Stimulated activated effector memory CD8-positive, alpha-beta T cell treated with anti-CD3 and anti-CD28 coated beads, Interleukin-12 subunit alpha, Interleukin-12 subunit beta, amount 100 ng/mL, for 72 hours (primary cell): ENCODE data around the gene SHANK1.

ENCODE experiments used
- ATAC-seq: fragments of 150-1000 bp; cut with Tn5 transposase; 2 replicates; pipeline ENCODE4 v1.10.0; 2021
- DNase-seq, 2 donors: peaks; one replicate each; pipeline ENCODE4 v3.0.0; 2021 to 2022; ENCODE audit warnings: low spot score in 2 of 2
- H3K27ac Mint-ChIP-seq: one replicate; pipeline ENCODE4 v1.8.0; 2022; ENCODE audit warnings: mild to moderate bottlenecking, mixed read lengths
- H3K36me3 Mint-ChIP-seq: one replicate; pipeline ENCODE4 v1.8.0; 2022; ENCODE audit warnings: mild to moderate bottlenecking, mixed read lengths
- H3K4me1 Mint-ChIP-seq: one replicate; pipeline ENCODE4 v1.8.0; 2022; ENCODE audit warnings: mixed read lengths
- H3K4me3 Mint-ChIP-seq: one replicate; pipeline ENCODE4 v1.8.0; 2022; ENCODE audit warnings: mild to moderate bottlenecking, mixed read lengths
- H3K9me3 Mint-ChIP-seq: one replicate; pipeline ENCODE4 v1.8.0; 2022; ENCODE audit warnings: mixed read lengths

The SHANK1 gene

GRCh38 chr19:50666346-50667176, 53.0 kb downstream of the SHANK1 start:
- no peaks in the 10 kb centered on the region for H3K9me3 Mint-ChIP-seq
- DNase-seq (no peak), ATAC-seq (no peak)
- no peaks in the 10 kb centered on the region for H3K4me1 Mint-ChIP-seq
- H3K36me3 Mint-ChIP-seq: no peaks in the 10 kb centered on the region
- no peak overlapping the region for H3K4me3 Mint-ChIP-seq
- no peak overlapping the region for H3K27ac Mint-ChIP-seq

DNA sequence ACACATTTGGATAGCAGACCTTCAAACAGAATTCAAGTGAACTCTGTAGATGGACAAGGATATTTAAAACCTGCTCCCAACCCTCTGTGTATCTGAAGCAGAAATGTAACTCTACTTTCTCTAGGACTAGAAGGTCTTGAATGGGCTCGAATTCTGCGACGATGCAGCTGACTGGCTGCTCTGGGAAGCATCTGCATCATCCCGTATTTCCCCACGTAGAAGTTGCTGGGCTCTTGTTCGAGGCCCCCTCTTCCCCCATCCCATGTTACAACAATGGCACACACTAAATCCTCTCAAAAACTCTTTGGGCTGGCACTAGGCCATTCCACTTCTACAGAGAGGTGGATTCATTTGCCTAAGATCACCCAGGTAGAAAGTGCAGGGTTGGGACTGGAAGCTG, 55.4 kb downstream of the SHANK1 start:
- no peak overlapping the region for H3K4me3 Mint-ChIP-seq
- no peak for ATAC-seq
- no peaks in the 10 kb centered on the region for H3K9me3 Mint-ChIP-seq
- no peaks in the 10 kb centered on the region for H3K4me1 Mint-ChIP-seq
- DNase-seq: no peak
- no peaks in the 10 kb centered on the region for H3K36me3 Mint-ChIP-seq
- H3K27ac Mint-ChIP-seq: no peak overlapping the region

- no peak overlapping the region for H3K27ac Mint-ChIP-seq
- ATAC-seq (no peak), DNase-seq (no peak)
- no peaks in the 10 kb centered on the region for H3K36me3 Mint-ChIP-seq
- H3K4me3 Mint-ChIP-seq: no peak overlapping the region
- peaks cover under 1% of the 10 kb centered on the region for H3K9me3 Mint-ChIP-seq
- peaks cover 3% of the 10 kb centered on the region for H3K4me1 Mint-ChIP-seq
Observed at GRCh38 chr19:50663482-50663790, 56.2 kb downstream of the SHANK1 start.

DNA sequence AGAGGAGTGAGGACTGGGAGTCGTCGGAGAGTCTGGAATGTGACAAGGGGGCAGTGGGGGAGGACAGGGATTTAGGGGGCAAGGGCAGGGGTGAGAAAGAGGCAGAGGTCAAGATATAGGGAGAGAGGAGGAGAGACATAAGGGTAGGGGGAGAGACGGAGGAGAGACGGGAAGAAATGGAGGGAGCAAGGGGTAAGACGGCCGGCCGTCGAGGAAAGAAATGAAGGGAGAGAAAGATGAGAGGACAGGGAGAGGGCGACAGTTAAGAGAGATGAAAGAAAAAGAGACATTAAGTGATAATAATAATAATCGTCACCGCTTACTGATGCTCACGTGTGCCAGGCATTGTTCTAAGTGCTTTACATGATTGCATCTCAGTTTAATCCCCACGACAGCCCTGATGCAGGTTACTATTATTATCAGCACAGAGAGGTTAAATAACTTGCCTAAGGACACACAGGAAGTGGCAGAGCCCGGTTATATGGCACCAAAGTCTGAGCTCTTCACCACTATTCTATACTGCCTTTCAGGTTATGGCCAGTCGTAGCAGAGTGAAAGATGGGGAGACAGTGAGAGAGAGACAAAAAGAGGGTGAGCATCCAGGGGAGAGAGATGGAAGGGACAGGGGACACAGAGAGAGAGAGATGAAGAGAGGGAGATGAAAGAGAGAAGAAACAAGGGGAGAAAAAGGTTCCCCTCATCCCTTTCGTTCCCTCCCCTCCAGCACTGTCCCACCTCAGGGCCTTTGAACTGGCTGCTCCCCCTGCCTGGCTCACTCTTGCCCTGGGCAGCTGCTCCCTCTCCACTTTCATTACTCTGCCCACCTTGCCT, 56.7 kb downstream of the SHANK1 start:
- H3K36me3 Mint-ChIP-seq: no peaks in the 10 kb centered on the region
- no peak overlapping the region for H3K27ac Mint-ChIP-seq
- no peak for ATAC-seq
- H3K9me3 Mint-ChIP-seq: peaks cover 5% of the 10 kb centered on the region
- no peak for DNase-seq
- no peak overlapping the region for H3K4me3 Mint-ChIP-seq
- peaks cover 8% of the 10 kb centered on the region for H3K4me1 Mint-ChIP-seq

- Mint-ChIP-seq H3K4me3 (no peak overlapping the region), H3K4me1 (peaks cover 15% of the 10 kb centered on the region), H3K36me3 (no peaks in the 10 kb centered on the region), H3K9me3 (peaks cover 5% of the 10 kb centered on the region), H3K27ac (no peak overlapping the region)
- DNase-seq (no peak), ATAC-seq (no peak)
Observed at GRCh38 chr19:50661766-50662650, 57.6 kb downstream of the SHANK1 start.

DNA sequence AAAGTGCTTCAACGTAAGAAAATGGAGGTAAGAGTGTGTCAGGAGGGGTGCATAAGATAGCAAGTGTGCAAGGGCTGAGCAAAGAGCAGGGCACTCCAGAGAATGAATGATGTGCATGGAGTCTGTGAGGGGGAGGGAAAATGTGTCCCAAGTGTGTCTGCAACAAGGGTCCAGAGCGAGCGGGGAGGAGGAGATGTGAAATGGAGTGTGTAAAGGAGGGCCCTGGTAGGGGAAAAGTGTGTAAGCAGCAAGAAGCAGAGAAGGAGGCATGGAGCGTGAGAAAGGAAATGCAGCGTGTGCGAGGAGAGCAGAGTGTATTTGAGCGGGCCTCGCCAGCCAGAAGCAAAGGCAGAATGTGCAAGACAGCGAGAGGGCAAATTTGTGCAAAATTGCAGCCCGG, 58.6 kb downstream of the SHANK1 start:
- peaks cover 8% of the 10 kb centered on the region for H3K9me3 Mint-ChIP-seq
- no peak for DNase-seq
- ATAC-seq: no peak
- H3K36me3 Mint-ChIP-seq: no peaks in the 10 kb centered on the region
- no peak overlapping the region for H3K4me3 Mint-ChIP-seq
- H3K4me1 Mint-ChIP-seq: peaks cover 15% of the 10 kb centered on the region
- H3K27ac Mint-ChIP-seq: no peak overlapping the region

GRCh38 chr19:50660088-50660366, 59.6 kb downstream of the SHANK1 start:
- ATAC-seq (no peak), DNase-seq (no peak)
- H3K9me3 Mint-ChIP-seq: peaks cover 9% of the 10 kb centered on the region
- H3K27ac Mint-ChIP-seq: no peak overlapping the region
- no peaks in the 10 kb centered on the region for H3K36me3 Mint-ChIP-seq
- no peak overlapping the region for H3K4me3 Mint-ChIP-seq
- peaks cover 15% of the 10 kb centered on the region for H3K4me1 Mint-ChIP-seq

DNA sequence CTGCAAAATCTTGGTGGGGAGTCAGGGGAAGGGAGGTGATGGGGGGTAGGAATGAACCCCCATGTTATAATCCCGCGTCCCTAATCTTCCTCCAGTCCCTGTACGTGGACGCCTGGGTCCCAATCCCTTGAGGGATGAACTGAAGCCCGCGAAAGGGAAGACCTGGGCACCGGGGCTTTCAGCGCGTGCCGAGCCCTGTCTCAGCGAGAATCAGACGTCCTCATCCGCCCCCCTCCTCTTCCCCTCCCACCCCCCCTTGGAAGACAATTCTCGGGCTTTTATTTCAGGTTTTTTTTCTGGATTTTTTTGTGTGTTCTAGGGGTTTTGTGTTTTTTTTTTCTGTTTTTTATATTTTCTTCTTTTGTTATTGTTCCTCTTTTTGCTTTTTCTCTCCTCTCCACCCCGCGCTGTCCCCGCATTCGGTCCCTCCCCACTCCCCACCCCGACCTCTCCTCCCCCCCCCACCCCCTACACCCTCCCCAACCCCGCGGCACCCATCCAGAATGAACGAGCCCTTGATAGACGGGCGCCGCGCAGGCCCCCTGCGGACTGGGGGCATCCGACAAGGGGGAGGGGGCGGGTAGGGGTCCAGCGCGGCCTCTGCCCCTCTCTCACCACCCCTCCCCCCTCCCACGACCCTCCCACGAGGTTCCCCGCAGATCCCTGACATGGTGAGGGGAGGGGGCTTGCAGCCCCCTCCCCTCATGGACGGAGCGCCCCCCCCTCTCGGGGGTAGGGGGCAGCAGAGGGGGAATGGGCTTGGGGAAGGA, 60.1 kb downstream of the SHANK1 start:
- H3K36me3 Mint-ChIP-seq: no peaks in the 10 kb centered on the region
- no peak overlapping the region for H3K27ac Mint-ChIP-seq
- ATAC-seq: no peak
- H3K9me3 Mint-ChIP-seq: peaks cover 14% of the 10 kb centered on the region
- no peak overlapping the region for H3K4me3 Mint-ChIP-seq
- peaks cover 15% of the 10 kb centered on the region for H3K4me1 Mint-ChIP-seq
- no peak for DNase-seq

DNA sequence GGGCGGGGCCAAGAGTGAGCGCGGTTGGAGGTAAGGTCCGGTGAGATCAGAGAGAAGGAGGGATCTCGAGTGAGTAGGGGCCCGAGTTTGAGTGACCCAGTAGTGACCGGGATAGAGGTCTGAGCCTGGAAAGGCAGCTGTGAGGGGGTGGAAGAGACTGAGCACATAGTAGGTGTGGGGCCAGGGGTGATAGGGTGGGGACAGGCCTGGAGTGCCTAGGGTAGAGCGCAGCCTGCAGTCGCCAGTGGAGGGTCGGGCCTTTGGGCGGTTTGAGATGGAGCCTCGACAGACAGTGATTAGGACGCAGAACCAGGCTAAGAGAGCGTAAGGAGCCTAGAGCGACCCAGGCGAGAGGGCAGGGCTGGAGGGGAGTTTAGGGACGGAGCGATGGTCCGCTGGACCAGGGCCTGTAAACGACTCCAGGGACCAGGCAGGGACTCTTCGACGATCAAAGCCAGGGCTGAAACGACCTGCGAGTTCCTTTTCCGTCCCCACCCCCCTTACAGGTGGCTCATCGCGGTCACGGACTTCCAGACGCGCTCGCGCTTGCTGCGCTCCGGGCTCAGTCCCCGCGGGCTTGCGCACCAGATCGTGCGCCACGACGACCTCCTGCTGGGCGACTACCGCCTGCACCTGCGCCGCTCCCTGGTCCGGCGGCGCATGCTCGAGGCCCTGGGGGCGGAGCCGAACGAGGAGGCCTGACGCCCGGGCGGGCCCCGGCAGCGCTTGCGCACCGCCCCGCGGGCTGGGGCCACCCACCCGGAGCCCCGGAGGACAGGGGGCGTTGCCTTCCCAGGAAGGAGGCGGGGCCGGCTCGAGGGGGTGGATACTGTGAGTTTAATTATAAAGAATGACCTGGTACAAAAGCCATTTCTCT, 60.9 kb downstream of the SHANK1 start:
- Mint-ChIP-seq H3K4me1 (peaks cover 15% of the 10 kb centered on the region), H3K4me3 (peak overlapping the region; percentile 53)
- ATAC-seq: no peak

GRCh38 chr19:50657712-50658440, 61.7 kb downstream of the SHANK1 start:
- DNase-seq: peak; percentile 21 to 71
- Mint-ChIP-seq H3K36me3 (no peaks in the 10 kb centered on the region), H3K9me3 (peaks cover 15% of the 10 kb centered on the region), H3K27ac (peak overlapping the region; percentile 76), H3K4me3 (peak overlapping the region; percentile 53), H3K4me1 (peaks cover 15% of the 10 kb centered on the region)
- peak; percentile 89 for ATAC-seq

More for the DNA sequence above, 60.9 kb downstream of the SHANK1 start:
- peak overlapping the region; percentile 76 for H3K27ac Mint-ChIP-seq
- H3K9me3 Mint-ChIP-seq: peaks cover 15% of the 10 kb centered on the region
- no peaks in the 10 kb centered on the region for H3K36me3 Mint-ChIP-seq
- DNase-seq: no peak

DNA sequence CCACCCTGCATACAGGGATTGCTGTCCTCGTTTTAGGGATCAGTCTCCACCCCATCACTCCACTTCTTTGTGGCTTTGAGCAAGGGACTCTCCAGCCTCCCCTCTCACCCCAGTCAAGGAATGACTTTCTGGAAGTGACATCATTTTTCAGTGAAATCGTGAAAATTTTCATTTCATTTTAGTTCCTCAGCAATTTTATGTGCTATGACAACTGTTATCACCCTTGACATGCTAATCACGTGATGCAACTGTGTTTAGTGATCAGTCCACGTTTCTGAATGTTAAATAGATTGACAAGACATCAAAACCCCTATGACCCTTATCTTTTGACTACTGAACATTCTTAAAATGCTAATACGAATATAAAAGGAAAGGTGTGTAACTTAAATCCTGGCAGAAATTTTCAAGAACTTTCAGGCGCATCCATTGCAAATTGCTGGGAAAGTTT, 62.4 kb downstream of the SHANK1 start:
- Mint-ChIP-seq H3K4me1 (peaks cover 15% of the 10 kb centered on the region), H3K27ac (no peak overlapping the region), H3K4me3 (peak overlapping the region; percentile 53), H3K9me3 (peaks cover 15% of the 10 kb centered on the region), H3K36me3 (no peaks in the 10 kb centered on the region)
- DNase-seq: no peak
- ATAC-seq: no peak

GRCh38 chr19:50654882-50655281, 64.7 kb downstream of the SHANK1 start:
- H3K4me3 Mint-ChIP-seq: no peak overlapping the region
- no peak overlapping the region for H3K27ac Mint-ChIP-seq
- DNase-seq (no peak), ATAC-seq (no peak)
- H3K9me3 Mint-ChIP-seq: peaks cover 17% of the 10 kb centered on the region
- H3K4me1 Mint-ChIP-seq: peaks cover 18% of the 10 kb centered on the region
- H3K36me3 Mint-ChIP-seq: no peaks in the 10 kb centered on the region

DNA sequence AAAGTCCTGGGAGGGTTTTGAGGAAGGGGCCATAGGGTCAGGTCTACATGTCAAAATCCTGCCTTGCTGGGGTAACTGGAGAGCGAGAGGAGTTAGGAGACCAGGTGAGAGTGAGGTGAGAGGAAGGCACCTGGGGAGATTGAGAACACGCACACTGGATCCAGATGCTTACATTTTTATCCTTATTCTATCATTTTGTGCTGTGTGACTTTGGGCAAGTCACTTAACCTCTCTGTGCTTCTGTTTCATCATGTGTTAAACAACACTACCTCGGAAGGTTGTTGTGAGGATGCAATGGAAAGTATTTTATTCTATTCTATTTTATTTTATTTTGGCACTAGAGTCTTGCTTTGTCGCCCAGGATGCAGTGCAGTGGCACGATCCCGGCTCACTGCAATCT, 66.9 kb downstream of the SHANK1 start:
- Mint-ChIP-seq H3K27ac (no peak overlapping the region), H3K4me1 (peaks cover 10% of the 10 kb centered on the region), H3K36me3 (no peaks in the 10 kb centered on the region), H3K4me3 (no peak overlapping the region), H3K9me3 (peaks cover 13% of the 10 kb centered on the region)
- DNase-seq (no peak), ATAC-seq (no peak)
